Parathyroid adenoma (tissue), 2 donors: ENCODE measurements around the gene MKKS.

ENCODE experiments used
- H2AFZ ChIP-seq: fragments of 300-600 bp; sonication (generic); one replicate; pipeline ENCODE4 v1.7.0; 2017; ENCODE audit warnings: antibody characterized with exemption, mild to moderate bottlenecking
- H3K27ac ChIP-seq: fragments of 300-600 bp; sonication (generic); one replicate; pipeline ENCODE4 v1.7.0; 2017
- H3K27me3 ChIP-seq: fragments of 300-600 bp; sonication (generic); one replicate; pipeline ENCODE4 v1.7.0; 2017; ENCODE audit warnings: low read length; ENCODE audit not compliant: control insufficient read depth, insufficient read depth
- H3K36me3 ChIP-seq: fragments of 300-600 bp; sonication (generic); one replicate; pipeline ENCODE4 v1.7.0; 2017; ENCODE audit warnings: low read length; ENCODE audit not compliant: control insufficient read depth, insufficient read depth
- H3K4me1 ChIP-seq: fragments of 300-600 bp; sonication (generic); one replicate; pipeline ENCODE4 v1.7.0; 2017; ENCODE audit warnings: control low read depth
- H3K4me2 ChIP-seq: fragments of 300-600 bp; sonication (generic); one replicate; pipeline ENCODE4 v1.7.0; 2017; ENCODE audit warnings: low read length
- H3K4me3 ChIP-seq: fragments of 300-600 bp; sonication (generic); one replicate; pipeline ENCODE4 v1.7.0; 2017; ENCODE audit warnings: low read depth, low read length
- H3K79me2 ChIP-seq: fragments of 300-600 bp; sonication (generic); one replicate; pipeline ENCODE4 v1.7.0; 2017; ENCODE audit warnings: control low read depth
- H3K9ac ChIP-seq: fragments of 300-600 bp; sonication (generic); one replicate; pipeline ENCODE4 v1.7.0; 2017; ENCODE audit warnings: mild to moderate bottlenecking
- H3K9me3 ChIP-seq: fragments of 300-600 bp; sonication (generic); one replicate; pipeline ENCODE4 v1.7.0; 2017; ENCODE audit warnings: low read length; ENCODE audit not compliant: control insufficient read depth
- TF ChIP-seq, protein P1 (sequence below): fragments of 300-600 bp; sonication (generic); IDR thresholded peaks from one replicate; pipeline ENCODE4 v1.7.0; 2017; ENCODE audit warnings: antibody characterized with exemption, mild to moderate bottlenecking
- donor health status: primary hyperparathyroidism.

MKKS gene

GRCh38 chr20:10357061-10357708 is 76.8 kb downstream of the MKKS start:
- H3K36me3 ChIP-seq = no peaks in the 10 kb centered on the region
- no peak overlapping the region for H3K27ac ChIP-seq
- H3K27me3 ChIP-seq = no peaks in the 10 kb centered on the region
- no peak overlapping the region for H3K9ac ChIP-seq
- H2AFZ ChIP-seq = no peak overlapping the region
- TF ChIP-seq, protein P1, sequence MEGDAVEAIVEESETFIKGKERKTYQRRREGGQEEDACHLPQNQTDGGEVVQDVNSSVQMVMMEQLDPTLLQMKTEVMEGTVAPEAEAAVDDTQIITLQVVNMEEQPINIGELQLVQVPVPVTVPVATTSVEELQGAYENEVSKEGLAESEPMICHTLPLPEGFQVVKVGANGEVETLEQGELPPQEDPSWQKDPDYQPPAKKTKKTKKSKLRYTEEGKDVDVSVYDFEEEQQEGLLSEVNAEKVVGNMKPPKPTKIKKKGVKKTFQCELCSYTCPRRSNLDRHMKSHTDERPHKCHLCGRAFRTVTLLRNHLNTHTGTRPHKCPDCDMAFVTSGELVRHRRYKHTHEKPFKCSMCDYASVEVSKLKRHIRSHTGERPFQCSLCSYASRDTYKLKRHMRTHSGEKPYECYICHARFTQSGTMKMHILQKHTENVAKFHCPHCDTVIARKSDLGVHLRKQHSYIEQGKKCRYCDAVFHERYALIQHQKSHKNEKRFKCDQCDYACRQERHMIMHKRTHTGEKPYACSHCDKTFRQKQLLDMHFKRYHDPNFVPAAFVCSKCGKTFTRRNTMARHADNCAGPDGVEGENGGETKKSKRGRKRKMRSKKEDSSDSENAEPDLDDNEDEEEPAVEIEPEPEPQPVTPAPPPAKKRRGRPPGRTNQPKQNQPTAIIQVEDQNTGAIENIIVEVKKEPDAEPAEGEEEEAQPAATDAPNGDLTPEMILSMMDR = no peak
- no peak overlapping the region for H3K4me3 ChIP-seq
- H3K79me2 ChIP-seq = no peaks in the 10 kb centered on the region
- H3K4me1 ChIP-seq = no peaks in the 10 kb centered on the region
- H3K4me2 ChIP-seq = no peak overlapping the region
- H3K9me3 ChIP-seq = no peaks in the 10 kb centered on the region

- TF ChIP-seq, protein P1 = no peak
- H3K36me3 ChIP-seq = no peaks in the 10 kb centered on the region
- no peaks in the 10 kb centered on the region for H3K9me3 ChIP-seq
- no peak overlapping the region for H3K4me3 ChIP-seq
- no peak overlapping the region for H3K4me2 ChIP-seq
- no peaks in the 10 kb centered on the region for H3K79me2 ChIP-seq
- H3K4me1 ChIP-seq = no peaks in the 10 kb centered on the region
- no peak overlapping the region for H2AFZ ChIP-seq
- no peak overlapping the region for H3K9ac ChIP-seq
- no peak overlapping the region for H3K27ac ChIP-seq
- H3K27me3 ChIP-seq = no peaks in the 10 kb centered on the region
Observed at GRCh38 chr20:10356628-10357027, 77.4 kb downstream of the MKKS start.

GRCh38 chr20:10352934-10353824 is 80.8 kb downstream of the MKKS start:
- Histone ChIP-seq H3K9ac (no peak overlapping the region), H3K27ac (no peak overlapping the region)
- TF ChIP-seq, protein P1 = no peak

More at GRCh38 chr20:10352934-10353824, 80.8 kb downstream of the MKKS start:
- Histone ChIP-seq H3K4me3 (no peak overlapping the region), H3K79me2 (no peaks in the 10 kb centered on the region), H3K36me3 (no peaks in the 10 kb centered on the region), H3K9me3 (no peaks in the 10 kb centered on the region), H3K4me2 (no peak overlapping the region), H2AFZ (no peak overlapping the region), H3K27me3 (no peaks in the 10 kb centered on the region), H3K4me1 (no peaks in the 10 kb centered on the region)
